SU-DHL-6 (cell line): ENCODE data around the gene RUFY4.

Experiments
- H2AFZ ChIP-seq: fragments of 200-600 bp; sonication (generic); 2 replicates; pipeline ENCODE4 v1.6.1; 2014; ENCODE audit warnings: low read depth, mild to moderate bottlenecking, moderate library complexity, mixed read lengths, antibody characterized with exemption, low read length; ENCODE audit not compliant: severe bottlenecking
- H3F3A ChIP-seq: fragments of 200-600 bp; shearing (Covaris generic); 2 replicates; pipeline ENCODE4 v1.6.0; 2016; ENCODE audit warnings: antibody characterized with exemption, mild to moderate bottlenecking; ENCODE audit not compliant: insufficient read depth
- H3K27ac ChIP-seq: fragments of 200-600 bp; sonication (generic); 2 replicates; pipeline ENCODE4 v1.5.1; 2016; ENCODE audit warnings: low read depth, mild to moderate bottlenecking, low read length, moderate library complexity, mixed read lengths
- H3K27me3 ChIP-seq: fragments of 200-600 bp; sonication (generic), shearing (Covaris generic); 2 replicates; pipeline ENCODE4 v1.6.0; 2014; ENCODE audit warnings: mild to moderate bottlenecking, low read length
- H3K36me3 ChIP-seq: fragments of 200-600 bp; sonication (generic); 2 replicates; pipeline ENCODE4 v1.6.1; 2014; ENCODE audit warnings: mild to moderate bottlenecking, low read length, mixed read lengths
- H3K4me2 ChIP-seq: fragments of 300-600, 200-600 bp; shearing (Covaris generic), sonication (generic); 2 replicates; pipeline ENCODE4 v1.6.0; 2014; ENCODE audit warnings: low read length, low read depth, mild to moderate bottlenecking; ENCODE audit not compliant: poor library complexity, severe bottlenecking
- H3K4me3 ChIP-seq: fragments of 200-600 bp; sonication (generic); 2 replicates; pipeline ENCODE4 v1.5.1; 2014; ENCODE audit warnings: antibody characterized with exemption, low read length, mild to moderate bottlenecking, mixed read lengths; ENCODE audit not compliant: insufficient read depth, poor library complexity, severe bottlenecking
- H3K79me2 ChIP-seq: fragments of 200-600 bp; sonication (generic); 2 replicates; pipeline ENCODE4 v1.6.1; 2014; ENCODE audit warnings: mild to moderate bottlenecking, low read length, moderate library complexity; ENCODE audit not compliant: insufficient read depth
- H3K9ac ChIP-seq: fragments of 200-600 bp; sonication (generic); 2 replicates; pipeline ENCODE4 v1.7.0; 2014; ENCODE audit warnings: mild to moderate bottlenecking, low read length
- H3K9me2 ChIP-seq: fragments of 200-600 bp; sonication (generic); replicated peaks from 2 replicates; pipeline ENCODE4 v1.6.1; 2014; ENCODE audit warnings: low read length; ENCODE audit not compliant: insufficient read depth
- H3K9me3 ChIP-seq: fragments of 200-600 bp; sonication (generic); 2 replicates; pipeline ENCODE4 v1.6.1; 2014; ENCODE audit warnings: low read length, mixed read lengths; ENCODE audit not compliant: insufficient read depth
- H4K20me1 ChIP-seq: fragments of 200-600 bp; sonication (generic); 2 replicates; pipeline ENCODE4 v1.6.1; 2014; ENCODE audit warnings: low read depth, mild to moderate bottlenecking, antibody characterized with exemption, low read length, moderate library complexity, mixed read lengths
- EZH2phosphoT487 ChIP-seq: fragments of 200-600 bp; sonication (generic), shearing (Covaris generic); conservative IDR thresholded peaks from 2 replicates; pipeline ENCODE4 v1.6.1; 2018; ENCODE audit warnings: mild to moderate bottlenecking, antibody characterized with exemption, low read length, moderate library complexity, mixed read lengths
- TF ChIP-seq, protein P1 (sequence below): fragments of 200-600 bp; sonication (generic); IDR thresholded peaks from one replicate; pipeline ENCODE4 v1.5.1; 2017; ENCODE audit warnings: antibody characterized with exemption, mild to moderate bottlenecking, low read length, moderate library complexity; ENCODE audit not compliant: insufficient read depth, poor library complexity, severe bottlenecking

RUFY4 gene

DNA sequence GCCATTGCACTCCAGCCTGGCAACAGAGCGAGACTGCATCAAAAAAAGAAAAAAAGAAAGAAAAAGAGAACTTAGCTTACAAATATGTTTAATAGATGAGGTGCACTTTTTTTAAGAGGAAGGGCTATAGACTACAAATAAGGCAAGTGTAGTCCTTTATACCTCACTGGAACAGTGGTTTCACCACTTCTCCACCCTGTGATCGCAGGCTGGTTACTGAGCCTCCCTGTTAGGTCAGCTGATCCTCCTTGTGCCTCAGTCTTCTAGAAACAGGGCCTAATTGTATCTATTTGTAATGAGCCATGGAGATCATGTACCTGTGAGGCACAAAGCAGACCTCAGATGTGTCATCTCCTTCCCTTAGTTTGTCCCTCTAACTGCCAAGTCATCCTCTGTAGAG is 61.3 kb downstream of the RUFY4 start:
- no peak overlapping the region for H3K4me3 ChIP-seq
- no peak overlapping the region for H2AFZ ChIP-seq
- no peaks in the 10 kb centered on the region for H3K36me3 ChIP-seq
- no peak overlapping the region for H3K27ac ChIP-seq
- no peaks in the 10 kb centered on the region for H3K9me2 ChIP-seq
- no peaks in the 10 kb centered on the region for H3K27me3 ChIP-seq
- no peaks in the 10 kb centered on the region for H3F3A ChIP-seq
- no peaks in the 10 kb centered on the region for H3K9me3 ChIP-seq
- TF ChIP-seq EZH2phosphoT487, result no peak
- TF ChIP-seq, protein P1, sequence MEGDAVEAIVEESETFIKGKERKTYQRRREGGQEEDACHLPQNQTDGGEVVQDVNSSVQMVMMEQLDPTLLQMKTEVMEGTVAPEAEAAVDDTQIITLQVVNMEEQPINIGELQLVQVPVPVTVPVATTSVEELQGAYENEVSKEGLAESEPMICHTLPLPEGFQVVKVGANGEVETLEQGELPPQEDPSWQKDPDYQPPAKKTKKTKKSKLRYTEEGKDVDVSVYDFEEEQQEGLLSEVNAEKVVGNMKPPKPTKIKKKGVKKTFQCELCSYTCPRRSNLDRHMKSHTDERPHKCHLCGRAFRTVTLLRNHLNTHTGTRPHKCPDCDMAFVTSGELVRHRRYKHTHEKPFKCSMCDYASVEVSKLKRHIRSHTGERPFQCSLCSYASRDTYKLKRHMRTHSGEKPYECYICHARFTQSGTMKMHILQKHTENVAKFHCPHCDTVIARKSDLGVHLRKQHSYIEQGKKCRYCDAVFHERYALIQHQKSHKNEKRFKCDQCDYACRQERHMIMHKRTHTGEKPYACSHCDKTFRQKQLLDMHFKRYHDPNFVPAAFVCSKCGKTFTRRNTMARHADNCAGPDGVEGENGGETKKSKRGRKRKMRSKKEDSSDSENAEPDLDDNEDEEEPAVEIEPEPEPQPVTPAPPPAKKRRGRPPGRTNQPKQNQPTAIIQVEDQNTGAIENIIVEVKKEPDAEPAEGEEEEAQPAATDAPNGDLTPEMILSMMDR, result no peak
- H3K4me2 ChIP-seq, result no peak overlapping the region
- no peaks in the 10 kb centered on the region for H3K79me2 ChIP-seq
- no peak overlapping the region for H3K9ac ChIP-seq
- no peaks in the 10 kb centered on the region for H4K20me1 ChIP-seq

DNA sequence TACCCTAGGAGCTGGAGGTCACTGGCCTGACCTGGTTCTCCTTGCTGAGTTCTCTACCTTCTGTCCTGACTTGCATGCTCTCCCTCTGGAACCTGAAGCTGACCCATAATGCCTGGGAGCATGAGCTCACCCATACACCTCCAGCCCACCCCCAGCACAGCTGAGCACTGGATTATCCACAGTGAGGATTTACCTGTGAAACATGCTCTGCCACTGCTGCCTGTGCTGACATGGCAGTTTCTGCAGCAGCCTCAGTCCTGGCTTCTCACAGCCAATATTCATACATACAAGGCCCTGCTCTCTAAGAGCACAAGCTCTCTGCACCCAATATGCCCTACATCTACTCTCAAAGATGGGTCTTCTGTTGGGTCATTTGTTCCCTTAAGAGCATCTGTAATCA is 61.8 kb downstream of the RUFY4 start:
- Histone ChIP-seq H3K9me2 (no peaks in the 10 kb centered on the region), H4K20me1 (no peaks in the 10 kb centered on the region), H3K4me3 (no peak overlapping the region), H2AFZ (no peak overlapping the region), H3K9me3 (no peaks in the 10 kb centered on the region), H3K27me3 (no peaks in the 10 kb centered on the region), H3K79me2 (no peaks in the 10 kb centered on the region), H3K36me3 (no peaks in the 10 kb centered on the region), H3K9ac (no peak overlapping the region), H3F3A (no peaks in the 10 kb centered on the region), H3K4me2 (no peak overlapping the region), H3K27ac (no peak overlapping the region)
- TF ChIP-seq, protein P1, result no peak
- TF ChIP-seq EZH2phosphoT487, result no peak

DNA sequence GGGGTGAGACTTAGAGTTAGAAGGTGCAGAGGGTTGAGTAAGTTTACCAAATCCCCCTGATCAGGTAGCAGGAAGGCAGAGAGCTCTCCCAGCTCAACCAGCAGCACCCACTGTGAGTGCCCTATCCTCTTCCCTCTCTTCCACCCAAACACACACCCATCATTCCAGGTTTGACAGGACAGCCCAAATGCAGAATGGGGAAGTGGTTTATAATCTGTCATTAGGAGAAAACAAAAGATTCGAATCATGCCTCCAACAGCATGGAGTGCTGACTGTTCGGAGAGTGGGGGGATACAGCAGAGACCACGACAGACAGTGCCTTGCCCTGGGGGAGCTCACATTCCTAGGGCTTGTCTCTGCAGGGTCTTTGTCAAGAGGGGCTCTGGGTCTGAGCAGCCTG is 68.5 kb downstream of the RUFY4 start:
- Histone ChIP-seq H3K4me2 (no peak overlapping the region), H3K27me3 (no peaks in the 10 kb centered on the region), H4K20me1 (no peaks in the 10 kb centered on the region), H3K36me3 (no peaks in the 10 kb centered on the region), H3K9me3 (no peaks in the 10 kb centered on the region), H2AFZ (no peak overlapping the region), H3K4me3 (no peak overlapping the region), H3F3A (no peaks in the 10 kb centered on the region), H3K79me2 (no peaks in the 10 kb centered on the region), H3K27ac (no peak overlapping the region), H3K9ac (no peak overlapping the region), H3K9me2 (no peaks in the 10 kb centered on the region)
- no peak for TF ChIP-seq EZH2phosphoT487
- TF ChIP-seq, protein P1, result no peak
